ENCODE results near the gene MCM6. TPM values are rescaled to one million over a fixed set of nuclear protein-coding genes. Genes with fewer than 3 reads are reported as not detected.

The MCM6 gene
- total and polyA plus RNA-seq, 10 donors: 4.9 to 17.9 (median 12.6) TPM

DNA sequence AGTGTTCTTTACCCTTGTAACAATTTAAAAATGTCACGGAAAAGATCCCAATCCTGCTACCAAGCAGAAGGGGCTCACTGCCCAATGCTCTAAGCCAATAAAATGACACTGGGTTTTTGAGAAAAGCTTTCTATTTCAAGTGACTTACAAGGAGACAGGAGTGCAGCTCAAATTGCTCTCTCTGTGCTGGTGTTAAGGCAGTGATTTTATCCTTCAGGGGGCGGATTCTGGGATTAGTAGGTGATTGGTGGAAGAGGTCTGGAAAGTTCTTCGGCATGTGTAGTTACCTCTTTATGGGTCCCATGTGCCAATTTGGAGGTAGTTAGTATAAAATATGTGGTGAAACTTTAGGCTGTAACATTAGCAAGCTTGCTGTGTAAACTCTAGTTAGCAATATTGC lies 27.4 kb upstream of the MCM6 start:
- no peak for DNase-seq
- Histone ChIP-seq H3K27ac (no peak overlapping the region), H3K4me3 (no peak overlapping the region), H3K36me3 (peaks cover 0 to 61% (median 15%) of the 10 kb centered on the region in 6 donors), H3K27me3 (replicated peaks in 1 of 7) (no peaks in the 10 kb centered on the region), H3K9me3 (no peaks in the 10 kb centered on the region), H3K4me1 (no peaks in the 10 kb centered on the region)
- 90 to 97% (median 94%) methylated on average over 3 of the region's 3 CpGs for WGBS, 5 donors
- no peak for TF ChIP-seq POLR2A (IDR thresholded peaks at IDR 0.05)
- TF ChIP-seq POLR2AphosphoS5 (IDR thresholded peaks at IDR 0.05): no peak
- TF ChIP-seq, protein P1, sequence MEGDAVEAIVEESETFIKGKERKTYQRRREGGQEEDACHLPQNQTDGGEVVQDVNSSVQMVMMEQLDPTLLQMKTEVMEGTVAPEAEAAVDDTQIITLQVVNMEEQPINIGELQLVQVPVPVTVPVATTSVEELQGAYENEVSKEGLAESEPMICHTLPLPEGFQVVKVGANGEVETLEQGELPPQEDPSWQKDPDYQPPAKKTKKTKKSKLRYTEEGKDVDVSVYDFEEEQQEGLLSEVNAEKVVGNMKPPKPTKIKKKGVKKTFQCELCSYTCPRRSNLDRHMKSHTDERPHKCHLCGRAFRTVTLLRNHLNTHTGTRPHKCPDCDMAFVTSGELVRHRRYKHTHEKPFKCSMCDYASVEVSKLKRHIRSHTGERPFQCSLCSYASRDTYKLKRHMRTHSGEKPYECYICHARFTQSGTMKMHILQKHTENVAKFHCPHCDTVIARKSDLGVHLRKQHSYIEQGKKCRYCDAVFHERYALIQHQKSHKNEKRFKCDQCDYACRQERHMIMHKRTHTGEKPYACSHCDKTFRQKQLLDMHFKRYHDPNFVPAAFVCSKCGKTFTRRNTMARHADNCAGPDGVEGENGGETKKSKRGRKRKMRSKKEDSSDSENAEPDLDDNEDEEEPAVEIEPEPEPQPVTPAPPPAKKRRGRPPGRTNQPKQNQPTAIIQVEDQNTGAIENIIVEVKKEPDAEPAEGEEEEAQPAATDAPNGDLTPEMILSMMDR (IDR thresholded peaks at IDR 0.05 in 8 of 11, conservative IDR thresholded peaks at IDR 0.05 in 3 of 11): no peak
- intact Hi-C loops (cut with DNase I; ENCODE audit: low total_unique reads): no loop called here

- TF ChIP-seq POLR2A (IDR thresholded peaks at IDR 0.05): no peak
- TF ChIP-seq, protein P1 (IDR thresholded peaks at IDR 0.05 in 8 of 11, conservative IDR thresholded peaks at IDR 0.05 in 3 of 11): no peak
Measured at GRCh38 chr2:135899567-135899966, 23.3 kb upstream of the MCM6 start.

DNA sequence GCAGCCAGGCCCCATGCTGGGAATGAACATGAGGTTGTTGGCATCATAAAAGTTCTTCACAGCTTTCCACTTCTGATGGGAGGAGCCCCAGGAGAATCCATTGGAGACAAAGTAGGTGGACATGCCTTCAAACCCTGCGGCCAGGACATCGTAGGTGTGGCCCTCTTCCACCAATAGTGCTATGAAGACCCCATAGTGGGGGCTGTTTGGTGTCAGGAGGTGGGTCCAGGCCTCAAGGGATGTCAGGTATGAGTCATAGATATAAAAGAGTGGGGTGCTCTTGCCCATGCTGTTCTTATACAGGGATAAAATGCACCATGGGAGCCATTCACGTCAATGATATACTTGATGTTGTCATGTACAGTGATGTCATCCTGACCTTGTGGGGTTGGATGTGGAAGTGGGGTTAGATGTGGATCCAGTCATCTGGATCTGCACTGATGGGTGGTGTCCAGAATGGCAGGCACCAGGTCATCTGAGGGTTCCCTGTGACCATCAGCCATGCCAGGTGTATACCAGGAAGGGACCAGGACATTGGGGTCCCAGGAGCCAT lies 22.1 kb upstream of the MCM6 start:
- H3K4me1 ChIP-seq: no peaks in the 10 kb centered on the region
- 88 to 94% (median 92%) methylated on average over 3 of the region's 3 CpGs for WGBS, 5 donors
- no peaks in the 10 kb centered on the region for H3K27me3 ChIP-seq (replicated peaks in 1 of 7)
- H3K36me3 ChIP-seq: peaks cover 0 to 18% (median 2%) of the 10 kb centered on the region in 6 donors
- H3K4me3 ChIP-seq: no peak overlapping the region
- H3K27ac ChIP-seq: no peak overlapping the region
- no peaks in the 10 kb centered on the region for H3K9me3 ChIP-seq
- intact Hi-C loops (cut with DNase I; ENCODE audit: low total_unique reads): no loop called here
- TF ChIP-seq, protein P1 (IDR thresholded peaks at IDR 0.05 in 8 of 11, conservative IDR thresholded peaks at IDR 0.05 in 3 of 11): no peak
- TF ChIP-seq POLR2A (IDR thresholded peaks at IDR 0.05) (no peak), POLR2AphosphoS5 (IDR thresholded peaks at IDR 0.05) (no peak)
- no peak for DNase-seq

More at GRCh38 chr2:135899567-135899966, 23.3 kb upstream of the MCM6 start:
- WGBS, 5 donors: 81 to 91% (median 83%) methylated on average over 4 of the region's 4 CpGs
- intact Hi-C loops (cut with DNase I; ENCODE audit: low total_unique reads): no loop called here
- Histone ChIP-seq H3K36me3 (peaks cover 0 to 30% (median 5%) of the 10 kb centered on the region in 6 donors), H3K4me3 (no peak overlapping the region), H3K27ac (no peak overlapping the region), H3K4me1 (no peaks in the 10 kb centered on the region), H3K9me3 (no peaks in the 10 kb centered on the region), H3K27me3 (replicated peaks in 1 of 7) (no peaks in the 10 kb centered on the region)
- DNase-seq: no peak

- intact Hi-C loops (cut with DNase I; ENCODE audit: low total_unique reads): no loop called here
- no peaks in the 10 kb centered on the region for H3K27me3 ChIP-seq (replicated peaks in 1 of 7)
- H3K27ac ChIP-seq: no peak overlapping the region
- no peak overlapping the region for H3K4me3 ChIP-seq
- peaks cover 0 to 13% (median 0%) of the 10 kb centered on the region in 6 donors for H3K36me3 ChIP-seq
- H3K4me1 ChIP-seq: peaks cover 0 to 4% (median 0%) of the 10 kb centered on the region in 6 donors
- no peak for TF ChIP-seq POLR2A (IDR thresholded peaks at IDR 0.05)
- TF ChIP-seq, protein P1 (IDR thresholded peaks at IDR 0.05 in 8 of 11, conservative IDR thresholded peaks at IDR 0.05 in 3 of 11): no peak
- no peak for TF ChIP-seq POLR2AphosphoS5 (IDR thresholded peaks at IDR 0.05)
- no peak for DNase-seq
- H3K9me3 ChIP-seq: no peaks in the 10 kb centered on the region
- 92 to 100% (median 98%) methylated on average over 1 of the region's 1 CpG for WGBS, 5 donors
Measured at GRCh38 chr2:135894930-135895329, 18.7 kb upstream of the MCM6 start.
